Trophoblast cell (in vitro differentiated cells and primary cell): ENCODE measurements around the gene ARF3.

ENCODE experiments used
- DNase-seq, 2 donors: peaks; one replicate each; pipeline ENCODE4 v3.0.0-alpha.2; 2016
- H2AFZ ChIP-seq: 2 replicates; pipeline ENCODE4 v1.6.1; 2013; ENCODE audit warnings: low read length, moderate library complexity, mild to moderate bottlenecking; ENCODE audit not compliant: insufficient read depth, poor library complexity
- H2AK5ac ChIP-seq: 2 replicates; pipeline ENCODE4 v1.6.1; 2013; ENCODE audit warnings: mild to moderate bottlenecking, low read length
- H2BK120ac ChIP-seq: 2 replicates; pipeline ENCODE4 v1.6.1; 2013; ENCODE audit warnings: low read length, mild to moderate bottlenecking, moderate library complexity; ENCODE audit not compliant: insufficient read depth, poor library complexity
- H2BK12ac ChIP-seq: 2 replicates; pipeline ENCODE4 v1.6.1; 2013; ENCODE audit warnings: mild to moderate bottlenecking, low read length, moderate library complexity
- H2BK5ac ChIP-seq: 2 replicates; pipeline ENCODE4 v1.6.1; 2013; ENCODE audit warnings: low read length, low read depth, moderate library complexity, mild to moderate bottlenecking; ENCODE audit not compliant: poor library complexity
- H3K14ac ChIP-seq: 2 replicates; pipeline ENCODE4 v1.6.1; 2013; ENCODE audit warnings: mild to moderate bottlenecking, low read length
- H3K18ac ChIP-seq: 2 replicates; pipeline ENCODE4 v1.6.1; 2013; ENCODE audit warnings: mild to moderate bottlenecking, low read length
- H3K23ac ChIP-seq: 2 replicates; pipeline ENCODE4 v1.6.1; 2013; ENCODE audit warnings: low read length
- H3K27ac ChIP-seq: 2 replicates; pipeline ENCODE4 v1.5.1; 2013; ENCODE audit warnings: low read depth, mild to moderate bottlenecking, inconsistent platforms, low read length, moderate library complexity
- H3K27me3 ChIP-seq: 2 replicates; pipeline ENCODE4 v1.6.1; 2013; ENCODE audit warnings: inconsistent platforms, mild to moderate bottlenecking, low read length, moderate library complexity; ENCODE audit not compliant: insufficient read depth
- H3K36me3 ChIP-seq, 2 experiments: 1 replicate in 1 of 2; 2 replicates in 1 of 2; pipeline ENCODE4 v1.6.1; 2013; ENCODE audit warnings: low read length in 2 of 2, mild to moderate bottlenecking in 2 of 2, moderate library complexity in 1 of 2; ENCODE audit not compliant: insufficient read depth in 2 of 2, control insufficient read depth in 1 of 2
- H3K4ac ChIP-seq: 2 replicates; pipeline ENCODE4 v1.6.1; 2013; ENCODE audit warnings: low read depth, mild to moderate bottlenecking, low read length, moderate library complexity
- H3K4me1 ChIP-seq, 2 experiments: 1 replicate in 1 of 2; 2 replicates in 1 of 2; pipeline ENCODE4 v1.6.1; 2013; ENCODE audit warnings: low read length in 2 of 2, mild to moderate bottlenecking in 2 of 2, moderate library complexity in 1 of 2; ENCODE audit not compliant: insufficient read depth in 2 of 2, control insufficient read depth in 1 of 2
- H3K4me2 ChIP-seq: 2 replicates; pipeline ENCODE4 v1.6.1; 2013; ENCODE audit warnings: inconsistent platforms, mild to moderate bottlenecking, low read length, moderate library complexity
- H3K4me3 ChIP-seq: 2 replicates; pipeline ENCODE4 v1.5.1; 2013; ENCODE audit warnings: mild to moderate bottlenecking, low read depth, low read length, inconsistent platforms
- H3K79me1 ChIP-seq: one replicate; pipeline ENCODE4 v1.6.1; 2013; ENCODE audit warnings: low read length
- H3K79me2 ChIP-seq: 2 replicates; pipeline ENCODE4 v1.6.1; 2013; ENCODE audit warnings: low read length, mild to moderate bottlenecking; ENCODE audit not compliant: control insufficient read depth, insufficient read depth, poor library complexity
- H3K9ac ChIP-seq: 2 replicates; pipeline ENCODE4 v1.6.1; 2013; ENCODE audit warnings: mild to moderate bottlenecking, low read length
- H3K9me3 ChIP-seq: 2 replicates; pipeline ENCODE4 v1.6.1; 2013; ENCODE audit warnings: low read depth, mild to moderate bottlenecking, control low read depth, inconsistent platforms, low read length; ENCODE audit not compliant: insufficient read depth
- H4K12ac ChIP-seq: 2 replicates; pipeline ENCODE4 v1.6.1; 2013; ENCODE audit warnings: low read depth, mild to moderate bottlenecking, low read length, moderate library complexity
- H4K8ac ChIP-seq: 2 replicates; pipeline ENCODE4 v1.6.1; 2013; ENCODE audit warnings: low read depth, mild to moderate bottlenecking, low read length, moderate library complexity
- H4K91ac ChIP-seq: one replicate; pipeline ENCODE4 v1.6.1; 2013; ENCODE audit warnings: low read depth, mild to moderate bottlenecking, low read length, moderate library complexity
- WGBS: extraction: QIAGEN DNeasy Blood & Tissue Kit; methylation state at CpG from one replicate; pipeline ENCODE4 v1.1.7; 2013; ENCODE audit warnings: missing lambda C conversion rate; ENCODE audit not compliant: insufficient read length, insufficient coverage; ENCODE audit errors: extremely low coverage; 5-methylcytosine and 5-hydroxymethylcytosine counted together

The ARF3 gene

GRCh38 chr12:48995086-48995879 lies 38.0 kb upstream of the ARF3 start:
- no peak overlapping the region for H3K4ac ChIP-seq
- peaks cover 41% of the 10 kb centered on the region for H3K27me3 ChIP-seq
- H3K9ac ChIP-seq, result no peak overlapping the region
- H2AFZ ChIP-seq, result no peak overlapping the region
- no CpG with 5 or more reads among the region's 32 CpGs for WGBS
- H3K27ac ChIP-seq, result no peak overlapping the region
- peak overlapping the region; percentile 48 for H3K4me2 ChIP-seq
- H4K8ac ChIP-seq, result no peak overlapping the region
- H3K9me3 ChIP-seq, result peaks cover 3% of the 10 kb centered on the region
- H3K36me3 ChIP-seq, result peaks cover 0 to under 1% of the 10 kb centered on the region in 2 experiments
- no peaks in the 10 kb centered on the region for H3K79me1 ChIP-seq
- peak; percentile 80 to 88 for DNase-seq
- H3K79me2 ChIP-seq, result no peaks in the 10 kb centered on the region
- H3K23ac ChIP-seq, result no peak overlapping the region
- H3K14ac ChIP-seq, result no peak overlapping the region
- H3K4me1 ChIP-seq, result peaks cover 24 to 27% of the 10 kb centered on the region in 2 experiments
- H2BK12ac ChIP-seq, result no peak overlapping the region
- no peak overlapping the region for H4K91ac ChIP-seq
- no peak overlapping the region for H4K12ac ChIP-seq
- no peak overlapping the region for H2BK5ac ChIP-seq
- no peak overlapping the region for H2AK5ac ChIP-seq
- no peak overlapping the region for H3K4me3 ChIP-seq
- no peak overlapping the region for H2BK120ac ChIP-seq
- no peak overlapping the region for H3K18ac ChIP-seq

GRCh38 chr12:48994224-48995085 lies 37.2 kb upstream of the ARF3 start:
- Histone ChIP-seq H3K36me3 (no peaks in the 10 kb centered on the region), H2BK5ac (no peak overlapping the region), H3K18ac (no peak overlapping the region), H2BK12ac (no peak overlapping the region), H2AK5ac (no peak overlapping the region), H3K4ac (no peak overlapping the region), H4K12ac (no peak overlapping the region), H2BK120ac (no peak overlapping the region), H3K23ac (no peak overlapping the region), H3K79me2 (no peaks in the 10 kb centered on the region), H3K27ac (no peak overlapping the region), H3K9me3 (peaks cover 3% of the 10 kb centered on the region), H2AFZ (no peak overlapping the region), H3K14ac (no peak overlapping the region), H3K27me3 (peaks cover 34% of the 10 kb centered on the region), H3K79me1 (no peaks in the 10 kb centered on the region), H3K4me1 (peaks cover 18 to 22% of the 10 kb centered on the region in 2 experiments), H3K4me2 (no peak overlapping the region), H3K4me3 (no peak overlapping the region), H4K8ac (no peak overlapping the region), H4K91ac (no peak overlapping the region), H3K9ac (no peak overlapping the region)
- DNase-seq, result no peak
- WGBS, result no CpG with 5 or more reads among the region's 32 CpGs

- Histone ChIP-seq H2BK120ac (no peak overlapping the region), H4K91ac (no peak overlapping the region), H4K8ac (no peak overlapping the region), H3K36me3 (no peaks in the 10 kb centered on the region), H3K4me3 (no peak overlapping the region), H2AFZ (no peak overlapping the region), H3K23ac (no peak overlapping the region), H3K27ac (no peak overlapping the region), H4K12ac (no peak overlapping the region), H2AK5ac (no peak overlapping the region), H2BK12ac (no peak overlapping the region), H2BK5ac (no peak overlapping the region), H3K27me3 (peaks cover 28% of the 10 kb centered on the region), H3K14ac (no peak overlapping the region), H3K4me2 (no peak overlapping the region), H3K9me3 (peaks cover 3% of the 10 kb centered on the region), H3K9ac (no peak overlapping the region), H3K4me1 (peaks cover 15 to 18% of the 10 kb centered on the region in 2 experiments), H3K79me1 (no peaks in the 10 kb centered on the region), H3K4ac (no peak overlapping the region), H3K79me2 (no peaks in the 10 kb centered on the region), H3K18ac (no peak overlapping the region)
- DNase-seq, result peak in 1 of 2 donors; percentile 50
- no CpG with 5 or more reads among the region's 3 CpGs for WGBS
Measured at GRCh38 chr12:48993787-48994186, 36.5 kb upstream of the ARF3 start.

GRCh38 chr12:48991247-48992050 lies 34.2 kb upstream of the ARF3 start:
- peaks cover 10% of the 10 kb centered on the region for H3K27me3 ChIP-seq
- no peak overlapping the region for H3K23ac ChIP-seq
- DNase-seq, result no peak
- no peak overlapping the region for H2BK120ac ChIP-seq
- peaks cover 4 to 5% of the 10 kb centered on the region in 2 experiments for H3K4me1 ChIP-seq
- H2BK5ac ChIP-seq, result no peak overlapping the region
- no peak overlapping the region for H3K4ac ChIP-seq
- H3K14ac ChIP-seq, result no peak overlapping the region
- H4K12ac ChIP-seq, result no peak overlapping the region
- no peak overlapping the region for H2AFZ ChIP-seq
- no peaks in the 10 kb centered on the region for H3K9me3 ChIP-seq
- no peak overlapping the region for H3K4me3 ChIP-seq
- H3K79me2 ChIP-seq, result no peaks in the 10 kb centered on the region
- H4K8ac ChIP-seq, result no peak overlapping the region
- no peak overlapping the region for H4K91ac ChIP-seq
- H2BK12ac ChIP-seq, result no peak overlapping the region
- no peak overlapping the region for H3K18ac ChIP-seq
- no CpG with 5 or more reads among the region's 8 CpGs for WGBS
- no peaks in the 10 kb centered on the region for H3K36me3 ChIP-seq
- H2AK5ac ChIP-seq, result no peak overlapping the region
- H3K9ac ChIP-seq, result no peak overlapping the region
- H3K27ac ChIP-seq, result no peak overlapping the region
- no peak overlapping the region for H3K4me2 ChIP-seq
- no peaks in the 10 kb centered on the region for H3K79me1 ChIP-seq
